IPS DF 19.7 (cell line): Measurements from ENCODE around the gene MMP17.
"Not testable (repeated sequence)": the region's sequence is repeated elsewhere in the genome, so short reads cannot be mapped to it uniquely, and the experiment has no call there.

Experiments
- DNase-seq: peaks from one replicate; pipeline ENCODE4 v3.0.0-alpha.2; 2013; ENCODE audit warnings: low read depth, low spot score

Gene MMP17

DNA sequence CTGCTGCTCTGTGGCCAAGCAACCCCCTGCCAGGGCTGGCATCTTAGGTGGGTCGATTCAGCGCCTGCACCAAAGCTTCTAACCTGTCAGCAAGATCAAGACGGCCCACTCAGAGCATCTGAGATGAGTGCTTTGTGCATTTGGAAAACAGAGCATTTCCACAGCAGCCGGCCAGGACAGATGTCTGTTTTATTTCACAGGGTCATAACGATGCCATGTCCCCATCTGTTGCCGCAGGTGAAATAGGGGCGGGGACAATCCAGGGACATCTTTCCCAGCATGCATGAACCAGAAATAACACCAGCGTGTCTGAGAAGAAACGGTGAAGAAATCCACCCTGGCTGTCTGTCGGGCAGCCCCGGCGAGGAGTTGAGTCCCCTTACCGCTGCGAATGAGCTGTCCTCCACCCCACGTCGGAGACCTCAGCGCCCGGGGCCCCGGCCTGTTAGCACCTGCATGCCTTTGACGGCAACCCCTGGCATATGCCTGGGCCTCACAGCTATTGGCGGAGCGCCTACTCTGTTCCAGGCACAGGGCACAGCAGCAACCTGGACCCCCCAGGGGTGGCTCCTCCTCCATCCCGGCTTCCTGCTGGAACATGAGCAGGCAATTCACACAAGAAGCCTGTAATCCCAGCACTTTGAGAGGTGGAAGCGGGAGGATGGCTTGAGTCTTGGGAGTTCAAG is 35.7 kb downstream of the MMP17 start:
- DNase-seq = no peak

DNA sequence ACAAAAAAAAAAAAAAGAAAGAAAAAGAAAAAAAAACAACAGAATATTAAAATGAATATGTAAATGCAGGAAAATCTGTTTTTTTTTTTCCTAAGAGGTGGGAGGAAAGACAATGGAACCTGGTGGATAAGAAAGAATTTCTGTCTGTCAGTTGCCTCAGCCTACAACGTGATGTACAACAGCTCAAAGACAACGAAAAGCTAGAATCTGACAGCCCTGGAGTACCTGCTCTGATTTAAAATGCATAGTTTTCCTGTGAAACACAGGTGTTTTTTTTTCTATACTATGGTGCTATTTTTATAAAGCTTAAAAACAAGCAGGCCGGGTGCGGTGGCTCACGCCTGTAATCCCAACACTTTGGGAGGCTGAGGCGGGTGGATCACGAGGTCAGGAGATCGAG is 36.3 kb downstream of the MMP17 start:
- DNase-seq = no peak

DNA sequence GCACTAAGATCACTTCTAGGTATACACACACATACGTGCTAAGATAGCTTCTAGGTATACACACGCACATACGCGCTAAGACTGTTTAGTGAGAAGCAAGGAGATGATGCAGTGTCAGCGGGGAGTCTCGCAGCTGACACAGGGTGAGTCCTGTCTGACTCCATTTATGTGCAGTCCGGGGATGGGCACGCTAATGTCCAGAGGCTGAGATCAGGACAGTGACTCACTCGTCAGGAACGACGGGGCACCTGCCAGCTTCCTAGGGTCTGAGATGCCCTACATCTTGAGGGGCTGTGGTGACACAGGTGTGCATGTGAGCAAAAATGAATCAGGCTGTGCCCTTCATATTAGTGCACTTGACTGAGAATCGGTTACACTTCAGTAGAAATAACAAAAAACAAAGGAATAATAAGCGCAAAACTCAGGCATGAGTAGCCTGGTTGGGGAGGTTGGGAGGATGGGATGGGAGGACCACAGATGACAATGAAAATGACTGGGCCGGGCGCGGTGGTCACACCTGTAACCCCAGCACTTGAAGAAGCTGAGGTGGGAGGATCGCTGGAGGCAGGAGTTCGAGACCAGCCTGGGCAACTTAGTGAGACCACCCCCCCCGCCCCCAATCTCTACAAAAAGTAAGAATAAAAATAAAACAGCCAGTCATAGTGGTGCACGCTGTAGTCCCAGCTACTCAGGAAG is 37.1 kb downstream of the MMP17 start:
- DNase-seq = no peak

DNA sequence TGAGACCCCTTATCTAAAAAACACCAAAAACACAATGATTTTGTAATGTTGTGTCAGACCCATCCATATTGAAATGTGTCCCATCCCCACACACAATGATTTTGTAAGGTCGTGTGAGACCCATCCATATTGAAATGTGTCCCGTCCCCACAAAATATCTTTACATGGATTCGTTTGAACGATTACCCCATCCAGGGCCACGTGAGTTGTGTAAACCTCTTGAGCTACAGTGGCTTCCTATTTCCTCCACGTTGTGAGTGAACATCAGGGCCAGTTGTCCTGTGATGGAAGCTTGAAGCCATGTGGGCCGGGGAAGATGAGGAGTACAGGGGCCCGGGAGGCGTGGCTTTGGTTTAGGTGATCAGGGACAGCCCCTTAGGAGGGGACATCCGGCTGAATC is 39.3 kb downstream of the MMP17 start:
- DNase-seq = no peak

DNA sequence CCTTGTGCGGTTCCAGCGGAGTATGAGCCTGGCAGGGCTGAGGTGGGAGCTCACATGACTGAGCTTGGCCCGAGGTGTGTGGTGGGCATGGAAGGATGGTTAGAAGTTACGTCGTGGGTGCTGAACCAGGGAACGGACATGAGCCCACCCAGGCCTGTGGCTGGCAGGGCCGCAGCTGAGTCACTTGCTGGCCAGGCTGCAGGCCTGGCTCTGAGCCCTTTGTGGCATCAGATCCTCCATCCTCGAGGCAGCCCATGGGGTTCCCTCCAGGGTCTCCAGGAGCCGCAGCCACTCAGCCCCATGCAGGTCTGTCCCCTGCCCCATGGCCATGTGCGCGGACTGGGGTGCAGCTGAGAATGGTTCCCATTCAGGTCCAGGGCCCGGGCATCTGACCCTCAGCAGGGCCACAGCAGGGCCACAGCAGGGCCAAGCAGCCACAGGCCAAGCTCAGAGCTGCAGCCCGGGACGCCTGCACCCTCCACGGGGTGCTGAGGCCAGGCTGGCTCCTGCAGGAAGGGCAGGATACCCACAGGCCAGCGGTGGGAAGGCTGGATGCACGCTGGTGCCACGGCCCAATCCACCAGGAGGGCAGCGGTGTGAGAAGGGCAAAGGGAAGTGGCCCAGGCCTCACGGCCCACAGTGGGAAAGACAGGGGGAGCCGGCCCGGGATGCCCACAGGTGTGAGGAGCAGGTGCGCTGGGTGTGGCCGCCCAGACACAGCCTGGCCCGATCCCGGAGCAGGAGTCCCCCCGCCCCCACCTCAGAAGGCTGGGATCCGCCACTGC is 39.9 kb downstream of the MMP17 start:
- DNase-seq = no peak

DNA sequence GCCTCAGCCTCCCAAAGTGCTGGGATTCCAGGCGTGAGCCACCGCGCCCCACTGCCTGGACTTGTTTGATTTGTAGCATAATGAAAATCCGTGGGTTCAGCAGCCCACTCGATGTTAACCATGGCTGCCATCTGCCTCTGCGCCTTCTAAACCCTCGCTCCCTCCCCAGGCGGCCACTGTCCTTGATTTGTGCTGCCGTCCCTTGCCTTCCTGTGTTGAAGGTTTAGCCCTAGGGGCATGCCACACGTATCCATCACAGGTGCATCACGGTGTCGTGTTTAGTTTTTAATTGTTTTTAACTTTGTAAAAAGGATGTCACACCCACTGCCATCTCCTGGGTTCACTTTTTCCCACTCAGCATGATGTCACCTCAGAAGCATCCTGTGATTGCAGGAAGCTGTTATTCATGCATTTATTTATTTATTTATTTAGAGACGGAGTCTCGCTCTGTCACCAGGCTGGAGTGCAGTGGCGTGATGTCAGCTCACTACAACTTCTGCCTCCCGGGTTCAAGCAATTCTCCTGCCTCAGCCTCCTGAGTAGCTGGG is 41.8 kb downstream of the MMP17 start:
- DNase-seq = no peak

DNA sequence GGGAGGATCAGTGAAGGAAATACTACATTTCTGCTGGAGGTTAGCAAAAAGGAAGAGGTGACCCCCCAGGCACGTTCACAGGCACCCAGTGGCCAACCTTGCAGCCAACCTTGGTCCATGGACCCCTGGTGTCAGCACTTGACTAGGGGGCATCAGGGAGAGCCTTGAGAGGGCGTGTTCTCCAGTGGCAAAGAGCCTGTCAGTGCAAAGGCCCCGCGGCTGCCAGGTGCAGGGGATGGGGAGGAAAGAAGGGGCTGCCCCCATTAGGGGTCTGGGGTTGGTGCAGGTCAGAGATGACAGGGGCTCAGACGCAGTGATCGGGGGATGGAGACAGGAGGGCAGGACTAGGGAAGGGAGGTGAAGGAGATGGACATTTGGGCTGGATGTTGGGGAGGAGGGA is 43.5 kb downstream of the MMP17 start:
- no peak for DNase-seq

DNA sequence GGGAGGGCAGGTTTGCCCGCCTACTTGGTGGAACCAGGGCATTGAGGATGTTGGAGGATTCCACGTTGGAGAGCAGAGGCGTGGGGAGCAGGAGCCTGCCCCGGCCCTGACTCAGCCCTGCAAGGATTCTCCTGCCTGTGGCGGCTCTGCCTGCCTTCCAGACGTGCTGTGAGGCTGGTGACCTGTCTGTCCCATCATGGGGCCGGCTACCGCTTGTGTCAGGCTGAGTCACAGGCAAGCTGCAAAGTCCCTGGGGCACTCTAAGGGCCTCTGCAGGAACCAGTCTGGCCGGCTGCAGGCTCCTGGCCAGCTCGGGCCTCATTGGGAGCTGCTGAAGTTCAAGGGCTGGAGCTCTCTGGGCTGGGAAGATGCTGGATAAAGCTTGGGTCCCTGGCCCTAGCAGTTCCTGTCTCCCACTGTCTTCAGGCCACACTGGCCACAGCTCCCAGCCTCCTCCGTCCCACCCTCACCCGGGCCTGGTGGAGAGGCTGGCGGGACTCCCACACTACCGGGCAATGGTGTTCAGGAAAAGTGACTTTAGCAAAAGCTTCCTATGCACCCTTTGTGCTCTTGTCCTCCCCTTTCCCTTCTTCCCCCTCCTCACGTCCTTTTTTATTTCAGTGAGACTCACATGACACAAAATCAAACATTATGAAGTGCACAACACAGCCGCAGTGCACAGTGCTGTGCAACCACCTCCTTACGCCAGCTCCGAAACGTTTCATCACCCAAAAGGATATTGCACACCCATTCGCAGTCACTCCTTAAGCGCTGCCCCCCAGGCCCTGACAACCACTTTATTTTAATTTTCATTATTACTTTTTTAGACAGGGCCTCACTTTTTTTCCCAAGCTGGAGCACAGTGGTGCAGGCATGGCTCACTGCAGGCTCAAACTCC is 44.2 kb downstream of the MMP17 start:
- DNase-seq = no peak

DNA sequence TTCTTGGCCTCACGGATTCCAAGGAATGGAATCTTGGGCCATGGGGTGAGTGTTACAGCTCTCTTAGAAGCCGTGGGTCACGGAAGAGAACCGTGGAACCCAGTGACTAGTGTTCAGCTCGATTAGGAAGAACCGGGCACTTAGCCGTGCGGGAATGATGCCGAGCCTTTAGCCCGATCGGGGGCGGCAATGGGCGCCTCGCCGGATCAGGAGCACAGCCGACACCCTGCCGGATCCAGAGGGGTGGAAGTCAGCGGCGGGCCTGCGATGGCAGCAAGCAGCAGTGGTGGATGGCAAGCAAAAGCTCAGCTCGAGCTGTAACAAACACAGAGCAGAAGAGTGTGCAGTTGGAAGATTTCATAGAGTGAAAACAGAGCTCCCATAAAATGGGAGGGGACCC is 45.1 kb downstream of the MMP17 start:
- DNase-seq = no peak

DNA sequence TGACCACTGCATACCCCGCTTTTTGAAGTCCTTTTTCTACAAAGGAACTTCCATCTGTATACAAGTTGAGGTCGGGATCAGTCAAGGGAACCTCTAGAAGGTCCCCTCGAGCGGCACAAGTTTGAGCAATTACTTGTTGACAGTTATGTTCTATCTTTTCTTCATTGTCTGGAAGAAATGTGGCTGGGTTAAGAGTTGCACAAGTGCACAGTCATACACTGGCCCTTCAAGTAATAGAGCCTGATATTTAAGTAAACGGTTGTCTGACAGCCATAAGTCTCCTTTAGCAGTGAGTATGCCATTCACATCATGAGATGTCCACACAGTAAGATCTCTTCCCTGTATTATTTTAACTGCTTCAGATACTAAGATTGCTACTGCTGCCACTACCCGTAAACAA is 46.8 kb downstream of the MMP17 start:
- DNase-seq = not testable (repeated sequence)

DNA sequence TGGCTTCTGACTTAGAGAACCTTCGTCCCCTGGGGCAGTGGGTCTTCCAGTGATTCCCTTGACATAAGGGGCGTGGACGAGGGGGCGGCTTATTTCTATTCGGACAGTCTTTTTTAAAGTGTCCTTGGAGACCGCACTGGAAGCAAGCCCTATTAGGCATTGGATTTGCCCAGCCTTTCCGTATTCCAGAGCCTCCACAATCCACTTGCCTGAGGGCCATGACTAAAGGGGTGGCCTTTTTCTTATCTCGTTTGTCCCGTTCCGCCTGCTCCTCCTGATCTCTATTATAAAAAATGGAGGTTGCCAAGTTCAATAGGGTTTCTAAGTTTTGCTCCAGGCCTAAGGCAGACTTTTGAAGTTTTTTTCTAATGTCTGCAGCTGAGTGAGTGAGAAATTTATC is 49.0 kb downstream of the MMP17 start:
- not testable (repeated sequence) for DNase-seq

DNA sequence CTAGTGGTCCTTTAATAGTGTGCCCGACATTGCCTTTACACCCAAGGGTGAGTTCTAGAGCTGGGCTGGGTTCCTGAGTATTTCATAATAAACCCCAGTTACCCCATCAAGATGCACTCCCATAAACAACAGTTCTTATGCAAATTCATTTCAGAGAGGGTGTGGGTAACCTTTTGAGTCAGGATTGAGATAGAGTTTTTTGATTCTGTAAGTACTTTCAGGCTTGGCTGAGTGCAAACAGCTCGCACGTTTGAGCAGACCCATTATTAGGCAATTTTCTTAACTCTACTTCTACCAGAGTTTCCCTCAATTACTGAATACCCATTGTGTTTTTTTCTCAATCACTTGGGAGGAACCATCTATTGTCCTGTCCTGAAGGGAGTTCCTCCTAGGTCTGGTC is 50.2 kb downstream of the MMP17 start:
- not testable (repeated sequence) for DNase-seq

DNA sequence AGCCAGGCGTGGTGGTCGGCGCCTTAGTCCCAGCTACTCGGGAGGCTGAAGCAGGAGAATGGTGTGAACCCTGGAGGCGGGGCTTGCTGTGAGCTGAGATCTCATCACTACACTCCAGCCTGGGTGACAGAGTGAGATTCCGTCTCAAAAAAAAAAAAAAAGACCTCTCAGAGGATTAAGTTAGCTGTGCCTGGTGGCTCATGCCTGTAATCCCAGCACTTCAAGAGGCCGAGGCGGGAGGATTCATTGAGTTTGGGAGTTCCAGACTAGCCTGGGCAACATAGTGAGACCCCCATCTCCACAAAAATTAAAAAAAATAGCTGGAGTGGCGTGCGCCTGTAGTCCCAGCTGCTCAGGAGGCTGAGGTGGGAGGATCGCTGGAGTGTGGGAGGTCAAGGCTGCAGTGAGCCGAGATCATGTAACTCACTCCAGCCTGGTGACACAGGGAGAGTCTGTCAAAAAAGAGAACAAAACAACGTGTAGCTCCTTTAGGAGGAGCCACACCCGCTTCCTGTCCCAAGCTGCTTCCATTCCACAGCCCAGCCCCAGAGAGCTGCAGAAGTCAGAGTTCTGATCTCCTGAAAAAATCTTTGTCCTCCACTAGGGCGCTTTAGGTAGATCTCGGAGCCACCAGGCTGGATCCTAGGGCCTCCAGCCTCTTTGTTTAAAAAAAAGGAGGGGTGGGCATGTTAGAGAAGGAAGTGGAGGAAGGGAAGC is 54.8 kb downstream of the MMP17 start:
- no peak for DNase-seq

DNA sequence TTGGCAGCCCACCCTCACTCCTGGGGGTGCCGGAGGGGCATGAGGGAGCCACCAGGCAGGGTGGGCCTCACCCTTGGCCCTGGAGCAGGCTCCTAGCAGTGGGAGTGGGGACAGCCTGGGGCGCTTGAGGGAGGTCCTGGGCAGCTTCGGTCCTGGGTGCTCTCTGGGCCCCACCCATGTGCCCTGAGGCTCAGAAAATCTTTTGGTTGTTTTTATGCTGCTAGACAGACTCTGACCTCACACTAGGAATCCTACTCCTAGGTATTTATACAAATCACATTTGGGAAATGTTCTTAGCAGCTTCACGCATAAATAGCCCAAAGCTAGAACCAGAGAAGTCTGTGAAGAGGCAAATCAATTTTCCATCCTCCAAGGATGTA is 55.3 kb downstream of the MMP17 start:
- DNase-seq = no peak

DNA sequence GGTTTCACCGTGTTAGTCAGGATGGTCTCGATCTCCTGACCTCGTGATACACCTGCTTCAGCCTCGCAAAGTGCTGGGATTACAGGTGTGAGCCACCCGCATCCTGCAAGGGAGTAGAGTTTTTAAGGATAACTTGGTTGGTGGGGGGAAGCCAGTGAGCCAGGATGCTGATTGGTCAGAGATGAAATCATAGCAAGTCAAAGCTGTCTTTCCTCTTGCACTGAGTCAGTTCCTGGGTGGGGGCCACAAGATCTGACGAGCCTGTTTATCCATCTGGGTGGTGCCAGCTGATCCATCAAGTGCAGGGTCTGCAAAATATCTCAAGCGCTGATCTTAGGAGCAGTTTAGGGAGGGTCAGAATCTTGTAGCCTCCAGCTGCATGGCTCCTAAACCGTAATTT is 56.9 kb downstream of the MMP17 start:
- DNase-seq = not testable (repeated sequence)

DNA sequence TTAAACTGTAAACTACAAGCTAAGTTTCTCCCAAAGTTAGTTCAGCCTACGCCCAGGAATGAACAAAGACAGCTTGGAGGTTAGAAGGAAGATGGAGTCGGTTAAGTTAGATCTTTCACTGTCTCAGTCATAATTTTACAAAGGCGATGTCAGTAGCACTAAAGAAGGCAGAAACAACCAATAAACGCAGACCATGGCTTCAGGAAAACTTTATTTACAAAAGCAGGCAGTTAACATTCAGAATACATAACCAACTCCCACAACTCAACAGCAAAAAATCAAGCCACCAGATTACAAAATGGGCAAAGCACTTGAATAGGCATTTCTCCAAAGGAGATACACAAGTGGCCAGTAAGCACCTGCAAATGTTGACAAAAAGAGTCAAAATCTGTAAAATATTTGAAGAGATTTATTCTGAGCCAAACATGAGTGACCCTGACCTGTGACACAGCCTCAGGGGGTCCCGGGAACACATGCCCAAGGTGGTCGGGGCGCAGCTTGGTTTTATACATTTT is 57.4 kb downstream of the MMP17 start:
- DNase-seq = no peak

DNA sequence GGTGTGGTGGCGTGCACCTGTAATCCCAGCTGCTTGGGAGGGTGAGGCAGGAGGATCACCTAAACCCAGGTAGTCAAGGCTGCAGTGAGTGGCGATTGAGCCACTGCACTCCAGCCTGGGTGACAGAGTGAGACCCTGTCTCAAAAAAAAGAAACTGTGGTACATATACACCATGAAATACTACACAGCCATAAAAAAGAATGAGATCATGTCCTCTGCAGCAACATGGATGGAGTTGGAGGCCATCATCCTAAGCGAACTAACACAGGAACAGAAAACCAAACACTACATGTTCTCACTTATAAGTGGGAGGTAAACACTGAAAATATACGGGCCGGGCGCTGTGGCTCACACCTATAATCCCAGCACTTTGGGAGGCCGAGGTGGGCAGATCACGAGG is 63.5 kb downstream of the MMP17 start:
- DNase-seq = not testable (repeated sequence)

DNA sequence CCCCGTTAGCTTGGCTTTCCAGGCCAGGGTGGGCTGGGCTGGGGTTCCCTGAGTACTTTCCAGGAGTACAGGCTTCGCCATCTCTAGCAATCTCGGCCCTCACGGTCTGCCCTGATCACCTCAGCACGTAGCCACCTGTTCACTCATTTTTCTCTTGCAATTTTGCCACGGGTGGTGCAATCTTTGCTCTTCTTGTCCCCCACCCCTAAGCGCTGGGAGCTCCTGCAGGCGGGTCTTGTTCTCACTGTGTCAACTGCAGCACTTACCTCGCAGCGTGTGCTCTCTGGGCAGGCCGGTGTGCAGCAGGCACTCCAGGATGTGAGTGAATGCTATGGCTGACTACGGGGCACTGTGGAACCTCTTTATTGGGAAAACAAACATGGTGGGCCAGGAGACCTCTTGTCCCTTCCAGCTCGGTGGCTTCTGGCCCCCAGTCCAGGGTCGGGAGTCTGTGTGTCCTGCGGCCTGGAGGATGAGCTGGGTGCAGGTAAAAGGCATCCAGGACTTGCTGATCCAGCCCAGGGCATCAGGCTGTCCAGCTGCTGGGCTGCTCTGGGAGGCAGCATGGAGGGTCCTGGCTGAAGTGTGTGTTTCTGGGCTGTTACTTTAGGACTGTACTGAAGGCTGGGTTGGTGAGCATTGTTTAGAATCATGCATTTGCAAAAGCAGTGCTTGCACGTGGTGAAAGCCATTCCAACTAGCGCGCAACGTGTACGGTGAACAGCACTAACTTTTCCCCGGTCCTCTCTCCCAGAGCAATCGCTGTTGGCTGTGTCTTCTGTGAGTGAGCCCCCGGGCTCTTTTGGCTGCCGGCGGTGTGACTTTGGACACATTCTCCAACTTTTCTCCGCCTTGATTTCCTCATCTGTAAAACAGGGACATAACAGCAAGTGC is 64.8 kb downstream of the MMP17 start:
- no peak for DNase-seq

DNA sequence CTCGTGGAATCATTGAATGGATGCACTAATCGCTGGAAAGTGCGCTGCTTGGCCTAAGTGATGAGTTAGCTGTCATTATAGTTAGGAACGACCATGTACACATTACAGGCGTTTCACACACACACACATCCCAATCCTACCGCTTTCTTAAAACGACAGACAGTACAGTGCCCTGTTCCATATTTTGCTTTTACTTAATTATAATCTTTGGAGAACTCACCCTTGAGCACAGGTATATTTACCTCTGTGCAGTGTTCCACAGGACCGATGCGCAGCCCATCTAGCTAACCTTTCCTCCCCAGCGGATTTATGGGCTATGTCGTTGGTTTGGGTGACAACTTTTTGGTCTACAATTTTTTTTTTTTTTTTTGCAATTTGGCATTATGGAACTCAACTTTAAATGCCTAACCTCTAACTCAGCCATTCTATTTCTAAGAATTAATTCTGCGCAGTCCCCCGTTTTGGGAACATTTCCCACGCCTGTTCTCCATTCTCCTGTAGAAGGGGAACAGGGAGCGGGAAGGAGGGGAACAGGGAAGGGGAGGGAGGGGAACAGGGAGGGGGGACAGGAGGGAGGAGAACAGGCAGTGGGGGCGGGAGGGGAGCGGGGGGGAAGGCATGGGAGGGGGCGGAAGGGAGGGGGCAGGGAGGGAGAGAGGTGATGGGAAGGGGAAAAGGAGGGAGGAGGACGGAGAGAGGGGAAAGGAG is 65.6 kb downstream of the MMP17 start:
- DNase-seq = no peak
